PC-3 (cell line): ENCODE results near the gene ZNF648.

Experiments used
- EZH2phosphoT487 ChIP-seq: fragments of 300-600 bp; sonication (generic); IDR thresholded peaks from 2 replicates; pipeline ENCODE4 v1.6.1; 2018; ENCODE audit warnings: mild to moderate bottlenecking, antibody characterized with exemption, low read length, borderline replicate concordance
- TF ChIP-seq, protein P1 (sequence below): fragments of 300-600 bp; sonication (generic); conservative IDR thresholded peaks from 2 replicates; pipeline ENCODE4 v1.5.1; 2017; ENCODE audit warnings: antibody characterized with exemption, low read depth, mild to moderate bottlenecking, low read length

DNA sequence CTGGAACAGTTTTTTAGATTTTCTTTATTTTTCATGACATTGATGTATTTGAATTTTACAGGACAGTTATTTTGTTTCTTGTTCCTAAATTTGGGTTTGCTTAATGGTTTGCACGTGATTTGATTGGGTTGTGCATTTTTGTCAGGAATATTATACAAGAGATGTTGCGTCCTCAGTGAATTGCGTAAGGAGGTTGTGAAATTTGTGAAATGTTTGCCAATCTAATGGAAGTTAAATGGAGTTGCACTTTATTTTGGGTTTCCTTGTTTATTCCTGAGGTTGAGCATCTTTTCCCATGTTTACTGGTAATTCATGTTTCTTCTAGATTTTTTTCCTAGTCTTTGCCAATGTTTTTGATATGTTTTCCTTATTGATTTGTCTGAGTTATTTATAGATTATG, 19.9 kb downstream of the ZNF648 start:
- TF ChIP-seq, protein P1, sequence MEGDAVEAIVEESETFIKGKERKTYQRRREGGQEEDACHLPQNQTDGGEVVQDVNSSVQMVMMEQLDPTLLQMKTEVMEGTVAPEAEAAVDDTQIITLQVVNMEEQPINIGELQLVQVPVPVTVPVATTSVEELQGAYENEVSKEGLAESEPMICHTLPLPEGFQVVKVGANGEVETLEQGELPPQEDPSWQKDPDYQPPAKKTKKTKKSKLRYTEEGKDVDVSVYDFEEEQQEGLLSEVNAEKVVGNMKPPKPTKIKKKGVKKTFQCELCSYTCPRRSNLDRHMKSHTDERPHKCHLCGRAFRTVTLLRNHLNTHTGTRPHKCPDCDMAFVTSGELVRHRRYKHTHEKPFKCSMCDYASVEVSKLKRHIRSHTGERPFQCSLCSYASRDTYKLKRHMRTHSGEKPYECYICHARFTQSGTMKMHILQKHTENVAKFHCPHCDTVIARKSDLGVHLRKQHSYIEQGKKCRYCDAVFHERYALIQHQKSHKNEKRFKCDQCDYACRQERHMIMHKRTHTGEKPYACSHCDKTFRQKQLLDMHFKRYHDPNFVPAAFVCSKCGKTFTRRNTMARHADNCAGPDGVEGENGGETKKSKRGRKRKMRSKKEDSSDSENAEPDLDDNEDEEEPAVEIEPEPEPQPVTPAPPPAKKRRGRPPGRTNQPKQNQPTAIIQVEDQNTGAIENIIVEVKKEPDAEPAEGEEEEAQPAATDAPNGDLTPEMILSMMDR, result no peak
- TF ChIP-seq EZH2phosphoT487, result no peak
